NCI-H2227 (cell line): ENCODE results near the gene TMEM39A.

Experiments
- DNase-seq: peaks from one replicate; lab custom pipeline; 2025; ENCODE audit not compliant: unreplicated experiment; lab: John Stamatoyannopoulos, UW

The TMEM39A gene

GRCh38 chr3:119401503-119402440 lies 61.6 kb downstream of the TMEM39A start:
- DNase-seq: no peak

GRCh38 chr3:119401069-119401468 lies 62.3 kb downstream of the TMEM39A start:
- no peak for DNase-seq

GRCh38 chr3:119400466-119400865 lies 62.9 kb downstream of the TMEM39A start:
- no peak for DNase-seq

- no peak for DNase-seq
Measured at GRCh38 chr3:119396870-119397269, 66.5 kb downstream of the TMEM39A start.

- no peak for DNase-seq
Measured at GRCh38 chr3:119395923-119396358, 67.5 kb downstream of the TMEM39A start.

GRCh38 chr3:119388577-119388976 lies 74.8 kb downstream of the TMEM39A start:
- DNase-seq: no peak

- no peak for DNase-seq
Measured at GRCh38 chr3:119382134-119382533, 81.3 kb downstream of the TMEM39A start.

- no peak for DNase-seq
Measured at GRCh38 chr3:119380697-119381096, 82.7 kb downstream of the TMEM39A start.
